Kidney epithelial cell (primary cell): Measurements from ENCODE around the gene ATP5F1D. TPM values are rescaled to one million over a fixed set of nuclear protein-coding genes. Genes with fewer than 3 reads are reported as not detected.
"Not testable (repeated sequence)": the region's sequence is repeated elsewhere in the genome, so short reads cannot be mapped to it uniquely, and the experiment has no call there.

ENCODE experiments used
- DNase-seq: peaks from one replicate; pipeline ENCODE4 v3.0.0-alpha.2; 2010; ENCODE audit warnings: low read depth
- H3K27me3 ChIP-seq: 2 replicates; pipeline ENCODE4 v1.6.0; 2011; ENCODE audit warnings: low read length; ENCODE audit not compliant: control insufficient read depth, insufficient read depth
- H3K36me3 ChIP-seq: 2 replicates; pipeline ENCODE4 v1.5.1; 2011; ENCODE audit warnings: low read length; ENCODE audit not compliant: control insufficient read depth, insufficient read depth
- H3K4me3 ChIP-seq: 2 replicates; pipeline ENCODE4 v1.5.1; 2011; ENCODE audit warnings: low read depth, mild to moderate bottlenecking, control low read depth, low read length
- total RNA-seq: library from RNA; depleted of rRNA; stranded (reverse); fragments of >200 nt; gene quantifications from 2 replicates; pipeline ENCODE4 v1.2.3, GENCODE V29; 2015
- TF ChIP-seq, protein P1 (sequence below): IDR thresholded peaks from 2 replicates; pipeline ENCODE4 v1.5.1; 2011; ENCODE audit warnings: mild to moderate bottlenecking, moderate library complexity, low read length, control low read depth, inconsistent platforms; ENCODE audit not compliant: insufficient read depth, poor library complexity, severe bottlenecking

ATP5F1D gene
- total RNA-seq, 1 donor from 2014 or later, result 55.3 TPM

DNA sequence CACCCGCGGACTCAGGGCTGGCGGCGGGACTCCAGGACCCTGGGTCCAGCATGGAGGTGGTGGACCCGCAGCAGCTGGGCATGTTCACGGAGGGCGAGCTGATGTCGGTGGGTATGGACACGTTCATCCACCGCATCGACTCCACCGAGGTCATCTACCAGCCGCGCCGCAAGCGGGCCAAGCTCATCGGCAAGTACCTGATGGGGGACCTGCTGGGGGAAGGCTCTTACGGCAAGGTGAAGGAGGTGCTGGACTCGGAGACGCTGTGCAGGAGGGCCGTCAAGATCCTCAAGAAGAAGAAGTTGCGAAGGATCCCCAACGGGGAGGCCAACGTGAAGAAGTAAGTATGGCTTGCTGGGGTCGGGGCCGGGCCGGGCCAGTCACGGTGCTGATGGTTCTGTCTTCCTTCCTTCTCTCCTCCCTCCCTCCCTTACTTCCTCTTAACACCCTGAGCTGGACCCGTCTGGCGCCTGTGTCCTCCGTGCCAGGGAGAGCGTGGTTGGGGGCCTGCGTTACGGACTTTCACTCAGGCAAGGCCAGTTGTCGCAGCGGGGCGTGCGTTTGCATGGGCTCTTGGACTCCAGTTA, 34.6 kb upstream of the ATP5F1D start:
- TF ChIP-seq, protein P1, sequence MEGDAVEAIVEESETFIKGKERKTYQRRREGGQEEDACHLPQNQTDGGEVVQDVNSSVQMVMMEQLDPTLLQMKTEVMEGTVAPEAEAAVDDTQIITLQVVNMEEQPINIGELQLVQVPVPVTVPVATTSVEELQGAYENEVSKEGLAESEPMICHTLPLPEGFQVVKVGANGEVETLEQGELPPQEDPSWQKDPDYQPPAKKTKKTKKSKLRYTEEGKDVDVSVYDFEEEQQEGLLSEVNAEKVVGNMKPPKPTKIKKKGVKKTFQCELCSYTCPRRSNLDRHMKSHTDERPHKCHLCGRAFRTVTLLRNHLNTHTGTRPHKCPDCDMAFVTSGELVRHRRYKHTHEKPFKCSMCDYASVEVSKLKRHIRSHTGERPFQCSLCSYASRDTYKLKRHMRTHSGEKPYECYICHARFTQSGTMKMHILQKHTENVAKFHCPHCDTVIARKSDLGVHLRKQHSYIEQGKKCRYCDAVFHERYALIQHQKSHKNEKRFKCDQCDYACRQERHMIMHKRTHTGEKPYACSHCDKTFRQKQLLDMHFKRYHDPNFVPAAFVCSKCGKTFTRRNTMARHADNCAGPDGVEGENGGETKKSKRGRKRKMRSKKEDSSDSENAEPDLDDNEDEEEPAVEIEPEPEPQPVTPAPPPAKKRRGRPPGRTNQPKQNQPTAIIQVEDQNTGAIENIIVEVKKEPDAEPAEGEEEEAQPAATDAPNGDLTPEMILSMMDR, result no peak
- Histone ChIP-seq H3K27me3 (no peaks in the 10 kb centered on the region), H3K36me3 (no peaks in the 10 kb centered on the region), H3K4me3 (peak overlapping the region; percentile 75)
- DNase-seq, result no peak

DNA sequence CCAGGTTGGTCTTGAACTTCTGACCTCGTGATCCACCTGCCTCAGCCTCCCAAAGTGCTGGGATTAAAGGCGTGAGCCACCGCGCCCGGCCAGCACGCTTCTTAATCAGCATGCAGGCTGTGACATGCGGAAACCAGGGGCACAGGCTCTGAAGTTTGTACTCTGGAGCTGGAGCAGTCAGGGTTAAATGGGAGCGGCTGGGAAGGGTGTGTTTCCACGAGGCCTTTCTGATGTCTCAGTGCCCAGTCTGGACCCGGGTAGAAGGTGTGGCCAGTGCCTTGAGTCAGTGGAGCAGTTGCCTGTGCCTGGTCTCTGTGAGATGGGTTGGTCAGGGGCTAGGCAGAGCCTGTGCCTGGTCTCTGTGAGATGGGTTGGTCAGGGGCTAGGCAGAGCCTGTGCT, 32.7 kb upstream of the ATP5F1D start:
- not testable (repeated sequence) for H3K36me3 ChIP-seq, H3K27me3 ChIP-seq, H3K4me3 ChIP-seq, DNase-seq

DNA sequence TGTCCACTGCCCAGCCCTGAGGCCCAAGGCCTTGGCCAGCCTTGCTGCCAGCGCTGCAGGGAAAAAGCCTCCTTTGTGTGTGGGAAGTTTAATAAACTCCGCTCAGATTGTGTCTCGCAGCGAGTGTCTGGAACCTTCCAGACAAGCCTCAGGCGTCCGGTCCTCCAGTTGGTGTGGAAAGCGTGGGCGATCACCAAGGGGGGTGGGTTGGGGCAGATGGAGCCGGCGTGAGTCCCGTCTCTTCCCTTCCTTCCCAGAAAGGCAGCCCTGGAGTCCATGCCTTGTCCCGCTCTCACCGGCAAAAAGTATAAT, 31.4 kb upstream of the ATP5F1D start:
- H3K27me3 ChIP-seq, result no peaks in the 10 kb centered on the region
- H3K36me3 ChIP-seq, result no peaks in the 10 kb centered on the region
- H3K4me3 ChIP-seq, result no peak overlapping the region
- DNase-seq, result no peak
- TF ChIP-seq, protein P1, result no peak

DNA sequence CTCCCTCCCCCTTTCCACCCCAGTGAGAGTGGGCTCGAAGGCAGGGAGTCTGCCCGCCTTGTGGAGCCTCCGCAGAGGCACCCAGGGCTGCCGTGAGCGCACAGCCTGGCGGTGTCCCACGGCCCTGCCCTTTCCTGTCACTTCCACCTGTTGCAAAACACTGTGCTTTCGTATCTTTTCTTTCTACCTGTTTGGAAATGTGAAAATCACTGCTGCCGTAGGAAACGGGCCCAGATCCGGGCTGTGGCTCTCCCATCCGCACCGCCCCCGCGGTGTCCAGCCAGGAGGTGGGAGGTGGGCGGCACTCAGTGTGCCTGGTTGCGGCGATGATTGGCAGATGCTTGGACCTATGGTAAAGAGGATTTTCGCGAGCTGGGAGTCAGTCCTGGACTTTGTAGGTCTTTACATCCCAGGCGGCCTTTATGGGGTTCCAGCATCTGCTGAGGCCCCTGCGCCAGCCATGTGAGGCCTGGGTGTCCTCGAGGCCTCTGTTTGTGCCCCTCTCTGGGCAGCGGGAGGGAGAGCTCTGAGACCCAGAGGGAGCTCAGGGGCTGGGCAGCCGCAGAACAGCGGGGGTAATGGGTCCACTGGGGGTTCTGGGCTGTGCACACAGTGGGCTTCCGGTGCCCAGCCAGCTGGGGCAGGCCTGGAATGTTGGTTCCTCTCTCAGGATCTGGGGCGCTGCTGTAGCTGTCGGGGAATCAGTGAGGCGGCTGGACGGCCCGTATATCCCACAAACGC, 29.9 kb upstream of the ATP5F1D start:
- H3K36me3 ChIP-seq, result no peaks in the 10 kb centered on the region
- no peak for DNase-seq
- no peak overlapping the region for H3K4me3 ChIP-seq
- TF ChIP-seq, protein P1, result no peak
- no peaks in the 10 kb centered on the region for H3K27me3 ChIP-seq

DNA sequence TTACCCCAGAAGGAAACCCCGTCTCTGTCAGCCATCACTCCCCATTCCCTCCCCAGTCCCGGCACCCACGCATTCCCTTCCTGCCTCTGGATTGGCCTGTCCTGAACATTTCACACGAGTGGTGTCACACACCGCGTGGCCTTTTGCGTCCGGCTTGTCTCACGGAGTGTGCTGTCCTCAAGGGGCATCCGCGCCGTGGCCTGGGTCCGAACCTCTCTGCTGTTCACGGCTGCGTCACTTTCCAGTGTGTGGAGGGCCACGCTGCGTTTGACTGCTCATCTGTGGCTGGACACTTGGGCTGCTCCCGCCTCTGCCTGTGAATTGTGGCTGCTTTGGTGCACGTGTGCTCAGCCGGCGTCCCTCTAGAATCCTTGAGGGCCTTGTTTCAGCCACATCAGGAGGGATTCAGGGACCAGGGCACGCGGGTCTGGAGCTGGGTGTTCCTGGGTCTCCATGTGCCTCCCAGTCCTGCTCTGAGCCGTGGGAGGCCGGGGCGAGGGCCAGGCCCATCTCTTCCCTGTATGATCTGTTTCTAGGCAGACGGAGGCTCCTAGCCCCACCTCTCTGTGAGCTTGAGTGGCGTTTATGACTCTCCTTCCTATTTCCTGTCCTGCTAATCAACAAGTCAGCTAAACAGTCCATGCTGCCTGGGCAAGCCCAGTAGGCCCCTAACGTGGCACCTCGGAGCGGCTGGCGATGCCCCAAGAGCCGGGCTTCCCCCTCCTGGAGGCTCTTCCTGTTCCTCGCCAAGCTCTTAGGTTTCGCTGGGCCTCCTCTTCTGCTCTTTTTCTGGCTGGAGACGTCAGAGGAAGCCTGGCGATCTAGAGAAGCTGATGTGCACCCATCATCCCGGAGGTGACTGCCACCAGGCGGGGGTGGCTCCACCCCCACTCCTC, 27.9 kb upstream of the ATP5F1D start:
- H3K4me3 ChIP-seq, result no peak overlapping the region
- no peaks in the 10 kb centered on the region for H3K36me3 ChIP-seq
- no peak for DNase-seq
- H3K27me3 ChIP-seq, result no peaks in the 10 kb centered on the region
- TF ChIP-seq, protein P1, result no peak

DNA sequence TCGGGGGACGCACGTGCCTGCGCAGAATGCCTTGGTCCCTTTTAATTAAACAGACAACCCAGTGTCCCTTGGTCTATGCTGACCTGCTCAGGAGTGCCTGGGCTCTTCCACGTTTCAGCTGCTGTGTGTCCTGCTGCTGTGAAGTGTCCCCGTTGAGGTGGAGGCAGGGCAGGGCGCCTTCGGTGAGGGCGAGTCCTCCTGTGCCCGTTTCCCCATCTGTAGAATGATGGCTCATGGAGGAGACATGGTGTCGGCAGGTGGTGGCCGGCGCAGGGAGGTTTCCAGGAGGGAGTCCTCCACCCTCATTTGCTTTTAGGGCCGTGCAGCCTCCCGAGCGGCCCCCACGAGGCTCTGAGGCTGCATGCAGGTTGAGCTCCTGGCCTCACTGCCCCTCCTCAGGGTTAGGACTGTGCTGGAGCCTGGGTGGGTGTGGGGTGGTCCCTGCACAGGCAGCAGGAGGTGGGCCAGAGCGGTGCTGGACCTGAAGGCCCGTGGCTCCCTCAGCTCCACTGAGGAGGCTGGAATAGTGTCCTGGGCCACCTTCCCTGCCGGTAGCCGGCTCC, 27.2 kb upstream of the ATP5F1D start:
- no peak for DNase-seq
- TF ChIP-seq, protein P1, result no peak
- Histone ChIP-seq H3K27me3 (no peaks in the 10 kb centered on the region), H3K4me3 (no peak overlapping the region), H3K36me3 (no peaks in the 10 kb centered on the region)
